Thyroid gland (tissue), 4 donors: Measurements from ENCODE around the gene SLC29A4.

ENCODE experiments used
- POLR2A ChIP-seq, 2 donors: fragments of 450-650 bp; IDR thresholded peaks; one replicate each; pipeline ENCODE4 v1.6.1; 2017; ENCODE audit warnings: antibody characterized with exemption in 2 of 2, mild to moderate bottlenecking in 2 of 2, moderate library complexity in 1 of 2
- TF ChIP-seq, protein P1 (sequence below), 6 experiments: fragments of 200-600 bp in 3 of 6; fragments of 450-650 bp in 3 of 6; sonication (generic) in 3 of 6; IDR thresholded peaks; one replicate each; pipeline ENCODE4 v1.5.1; 2016 to 2019; ENCODE audit warnings: antibody characterized with exemption in 6 of 6, mild to moderate bottlenecking in 2 of 6, inconsistent platforms in 1 of 6, moderate library complexity in 1 of 6

DNA sequence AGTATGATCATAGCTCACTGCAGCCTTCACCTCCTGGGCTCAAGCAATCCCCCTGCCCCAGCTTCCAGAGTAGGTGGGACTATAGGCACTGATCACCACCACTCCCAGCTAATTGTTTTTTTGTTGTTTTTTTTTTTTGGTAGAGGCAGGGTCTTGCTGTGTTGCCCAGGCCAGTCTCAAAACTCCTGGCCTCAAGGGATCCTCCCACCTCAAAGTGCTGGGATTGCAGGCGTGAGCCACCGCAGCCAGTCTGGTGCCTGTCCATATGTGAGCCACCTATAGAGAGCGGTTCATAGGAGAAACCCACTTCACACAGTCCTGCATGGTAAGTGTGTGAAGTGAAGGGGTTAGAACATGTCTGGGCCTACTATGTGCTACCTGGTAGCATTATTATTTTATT, 47.5 kb downstream of the SLC29A4 start:
- TF ChIP-seq POLR2A (IDR thresholded peaks at IDR 0.05), result no peak
- TF ChIP-seq, protein P1, sequence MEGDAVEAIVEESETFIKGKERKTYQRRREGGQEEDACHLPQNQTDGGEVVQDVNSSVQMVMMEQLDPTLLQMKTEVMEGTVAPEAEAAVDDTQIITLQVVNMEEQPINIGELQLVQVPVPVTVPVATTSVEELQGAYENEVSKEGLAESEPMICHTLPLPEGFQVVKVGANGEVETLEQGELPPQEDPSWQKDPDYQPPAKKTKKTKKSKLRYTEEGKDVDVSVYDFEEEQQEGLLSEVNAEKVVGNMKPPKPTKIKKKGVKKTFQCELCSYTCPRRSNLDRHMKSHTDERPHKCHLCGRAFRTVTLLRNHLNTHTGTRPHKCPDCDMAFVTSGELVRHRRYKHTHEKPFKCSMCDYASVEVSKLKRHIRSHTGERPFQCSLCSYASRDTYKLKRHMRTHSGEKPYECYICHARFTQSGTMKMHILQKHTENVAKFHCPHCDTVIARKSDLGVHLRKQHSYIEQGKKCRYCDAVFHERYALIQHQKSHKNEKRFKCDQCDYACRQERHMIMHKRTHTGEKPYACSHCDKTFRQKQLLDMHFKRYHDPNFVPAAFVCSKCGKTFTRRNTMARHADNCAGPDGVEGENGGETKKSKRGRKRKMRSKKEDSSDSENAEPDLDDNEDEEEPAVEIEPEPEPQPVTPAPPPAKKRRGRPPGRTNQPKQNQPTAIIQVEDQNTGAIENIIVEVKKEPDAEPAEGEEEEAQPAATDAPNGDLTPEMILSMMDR (IDR thresholded peaks at IDR 0.05), result no peak
